Left ventricle myocardium inferior (tissue), 1 donor: ENCODE measurements around the gene ADAM12. TPM values are rescaled to one million over a fixed set of nuclear protein-coding genes. Genes with fewer than 3 reads are reported as not detected.

Source experiments
- DNase-seq: peaks from one replicate; pipeline ENCODE4 v3.0.0-alpha.2; 2020
- H3K27ac ChIP-seq: fragments of 200-600 bp; replicated peaks from 2 replicates; pipeline ENCODE4 v1.8.0; 2021
- H3K27me3 ChIP-seq: fragments of 200-600 bp; 2 replicates; pipeline ENCODE4 v1.8.0; 2021; ENCODE audit warnings: low read depth
- H3K36me3 ChIP-seq: fragments of 200-600 bp; 2 replicates; pipeline ENCODE4 v1.8.0; 2021
- H3K4me1 ChIP-seq: fragments of 200-600 bp; 2 replicates; pipeline ENCODE4 v1.8.0; 2021
- H3K4me3 ChIP-seq: fragments of 200-600 bp; 2 replicates; pipeline ENCODE4 v1.8.0; 2021; ENCODE audit warnings: mild to moderate bottlenecking, moderate library complexity
- H3K9me3 ChIP-seq: fragments of 200-600 bp; replicated peaks from 2 replicates; pipeline ENCODE4 v1.8.0; 2021
- intact Hi-C: fragments of 100-400 bp; cut with micrococcal nuclease; formaldehyde crosslinking; loops from one replicate; pipeline ENCODE4 v1.11.0; 2022
- total RNA-seq: library from RNA; stranded (reverse); fragmentation: NEBNext Ultra II Directional; extraction: Animal tissue kit (Norgen Biotek cat#: 25700); gene quantifications from one replicate; pipeline ENCODE4 v1.2.1, GENCODE V29; 2021
- TF ChIP-seq, protein P1 (sequence below): fragments of 200-600 bp; IDR thresholded peaks from 2 replicates; pipeline ENCODE4 v1.8.0; 2021; ENCODE audit warnings: antibody characterized with exemption, mild to moderate bottlenecking, borderline replicate concordance
- donor health status: DM: no; HTN: yes; CAD: no; lungs with severe emphysema.

The ADAM12 gene
- total RNA-seq, 1 donor from 2014 or later, result 0.27 TPM

DNA sequence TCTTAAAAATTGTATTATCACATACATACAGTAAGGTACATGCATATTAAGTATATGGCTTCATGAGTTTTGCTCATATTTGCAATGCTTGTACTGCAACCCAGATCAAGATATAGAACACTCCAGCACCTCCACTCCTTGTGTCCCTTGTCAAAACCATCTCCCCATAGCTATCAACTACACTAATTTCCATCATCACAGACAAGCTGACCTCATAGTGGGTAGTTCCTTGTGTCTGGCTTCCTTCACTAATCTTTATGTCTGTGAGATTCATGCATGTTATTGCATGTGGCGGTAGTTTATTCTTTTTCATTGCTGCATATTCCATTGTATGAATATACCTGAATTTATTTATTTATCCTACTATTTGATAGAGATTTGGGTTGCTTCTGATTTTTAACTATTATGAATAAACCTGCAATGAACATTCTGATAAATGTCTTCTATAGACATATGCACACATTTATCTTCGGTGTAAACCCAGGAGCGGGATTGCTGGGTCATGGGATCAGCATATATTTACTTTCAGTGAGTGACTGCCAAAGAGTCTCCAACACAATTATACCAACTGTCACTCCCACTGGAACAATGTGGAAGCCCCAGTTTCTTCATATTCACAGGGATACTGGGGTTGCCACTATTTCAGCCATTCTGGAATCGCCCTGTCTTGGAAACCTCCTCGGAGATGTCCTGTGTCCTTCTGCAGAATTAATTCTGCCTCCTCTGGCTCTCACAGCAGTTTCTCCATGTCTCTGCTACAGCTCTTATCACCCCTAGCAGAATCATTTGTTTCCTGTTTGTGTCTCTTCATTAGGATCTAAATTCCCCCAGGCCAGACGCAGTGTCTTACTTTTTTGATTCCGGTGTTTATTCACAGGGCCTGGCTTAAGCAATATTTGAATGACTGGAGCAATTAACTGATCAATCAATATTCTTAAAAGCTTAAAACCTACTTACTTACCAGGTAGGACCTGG lies 14.7 kb upstream of the ADAM12 start:
- Histone ChIP-seq H3K36me3 (no peaks in the 10 kb centered on the region), H3K9me3 (no peaks in the 10 kb centered on the region), H3K4me1 (no peaks in the 10 kb centered on the region), H3K27ac (no peak overlapping the region), H3K27me3 (peaks cover 71% of the 10 kb centered on the region), H3K4me3 (no peak overlapping the region)
- TF ChIP-seq, protein P1, sequence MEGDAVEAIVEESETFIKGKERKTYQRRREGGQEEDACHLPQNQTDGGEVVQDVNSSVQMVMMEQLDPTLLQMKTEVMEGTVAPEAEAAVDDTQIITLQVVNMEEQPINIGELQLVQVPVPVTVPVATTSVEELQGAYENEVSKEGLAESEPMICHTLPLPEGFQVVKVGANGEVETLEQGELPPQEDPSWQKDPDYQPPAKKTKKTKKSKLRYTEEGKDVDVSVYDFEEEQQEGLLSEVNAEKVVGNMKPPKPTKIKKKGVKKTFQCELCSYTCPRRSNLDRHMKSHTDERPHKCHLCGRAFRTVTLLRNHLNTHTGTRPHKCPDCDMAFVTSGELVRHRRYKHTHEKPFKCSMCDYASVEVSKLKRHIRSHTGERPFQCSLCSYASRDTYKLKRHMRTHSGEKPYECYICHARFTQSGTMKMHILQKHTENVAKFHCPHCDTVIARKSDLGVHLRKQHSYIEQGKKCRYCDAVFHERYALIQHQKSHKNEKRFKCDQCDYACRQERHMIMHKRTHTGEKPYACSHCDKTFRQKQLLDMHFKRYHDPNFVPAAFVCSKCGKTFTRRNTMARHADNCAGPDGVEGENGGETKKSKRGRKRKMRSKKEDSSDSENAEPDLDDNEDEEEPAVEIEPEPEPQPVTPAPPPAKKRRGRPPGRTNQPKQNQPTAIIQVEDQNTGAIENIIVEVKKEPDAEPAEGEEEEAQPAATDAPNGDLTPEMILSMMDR, result no peak
- intact Hi-C loops, result no loop called here
- DNase-seq, result no peak

DNA sequence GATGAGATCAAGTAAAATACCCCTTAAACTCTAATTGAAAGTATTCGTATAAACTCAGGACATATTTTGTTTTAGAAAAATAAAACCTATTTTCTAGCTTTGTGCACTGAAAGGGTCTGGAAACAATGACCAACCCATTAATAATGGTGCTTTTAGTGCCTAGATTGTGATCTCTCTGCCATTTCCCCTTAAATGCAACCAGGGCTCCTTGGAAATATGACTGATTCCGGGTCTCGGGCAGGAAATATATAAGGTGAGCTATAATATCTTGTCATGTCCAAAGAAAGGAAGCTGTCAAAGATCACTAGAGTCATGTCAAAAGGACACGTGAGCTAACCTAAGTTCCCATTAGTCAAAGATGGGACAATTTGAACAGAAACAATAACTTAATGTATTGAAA lies 12.4 kb upstream of the ADAM12 start:
- Histone ChIP-seq H3K4me3 (no peak overlapping the region), H3K27ac (no peak overlapping the region), H3K4me1 (no peaks in the 10 kb centered on the region), H3K9me3 (no peaks in the 10 kb centered on the region), H3K36me3 (no peaks in the 10 kb centered on the region), H3K27me3 (peaks cover 71% of the 10 kb centered on the region)
- intact Hi-C loops, result no loop called here
- TF ChIP-seq, protein P1, result no peak
- no peak for DNase-seq

DNA sequence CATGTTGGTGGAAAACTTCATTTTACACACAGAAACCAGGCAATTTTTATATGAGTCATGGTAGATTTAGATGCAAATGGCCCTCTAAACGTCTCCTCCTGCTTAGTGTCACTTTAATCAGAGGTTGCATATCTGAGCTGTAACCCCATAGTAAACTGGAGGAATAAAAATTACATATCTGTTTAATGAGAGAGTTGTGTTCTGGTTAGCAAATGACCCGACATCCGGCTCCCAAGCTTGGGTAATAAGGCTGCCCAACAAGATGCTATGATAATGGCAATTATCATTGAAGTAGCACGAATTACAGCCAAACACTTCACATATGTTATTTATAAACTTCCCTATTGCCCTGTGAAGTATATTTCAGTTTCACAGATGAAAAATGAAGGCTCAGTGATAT lies 10.6 kb upstream of the ADAM12 start:
- intact Hi-C loops, result no loop called here
- H3K4me3 ChIP-seq, result no peak overlapping the region
- DNase-seq, result no peak
- TF ChIP-seq, protein P1, result no peak
- no peaks in the 10 kb centered on the region for H3K9me3 ChIP-seq
- no peaks in the 10 kb centered on the region for H3K36me3 ChIP-seq
- H3K27ac ChIP-seq, result no peak overlapping the region
- no peaks in the 10 kb centered on the region for H3K4me1 ChIP-seq
- H3K27me3 ChIP-seq, result peaks cover 66% of the 10 kb centered on the region

DNA sequence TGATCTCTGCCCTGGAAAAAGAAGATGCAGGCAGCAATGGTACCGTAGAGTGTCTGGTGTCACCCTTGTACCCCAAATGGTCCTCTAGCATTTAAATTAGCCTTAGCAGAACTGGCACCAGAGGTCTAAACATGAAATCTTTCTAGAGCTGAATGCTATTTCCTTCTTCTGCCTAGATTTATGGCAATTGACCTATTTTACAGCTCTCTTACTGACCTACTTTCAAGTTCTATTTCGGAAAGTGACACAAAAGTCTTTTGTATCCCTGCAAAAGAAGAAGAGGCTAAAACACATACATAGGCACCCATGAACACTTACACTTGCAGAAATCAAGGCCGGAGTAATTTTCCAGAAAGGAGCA lies 10.1 kb upstream of the ADAM12 start:
- no peaks in the 10 kb centered on the region for H3K4me1 ChIP-seq
- peaks cover 4% of the 10 kb centered on the region for H3K9me3 ChIP-seq
- H3K27ac ChIP-seq, result no peak overlapping the region
- DNase-seq, result no peak
- intact Hi-C loops, result no loop called here
- peaks cover 63% of the 10 kb centered on the region for H3K27me3 ChIP-seq
- TF ChIP-seq, protein P1, result no peak
- H3K36me3 ChIP-seq, result no peaks in the 10 kb centered on the region
- no peak overlapping the region for H3K4me3 ChIP-seq

DNA sequence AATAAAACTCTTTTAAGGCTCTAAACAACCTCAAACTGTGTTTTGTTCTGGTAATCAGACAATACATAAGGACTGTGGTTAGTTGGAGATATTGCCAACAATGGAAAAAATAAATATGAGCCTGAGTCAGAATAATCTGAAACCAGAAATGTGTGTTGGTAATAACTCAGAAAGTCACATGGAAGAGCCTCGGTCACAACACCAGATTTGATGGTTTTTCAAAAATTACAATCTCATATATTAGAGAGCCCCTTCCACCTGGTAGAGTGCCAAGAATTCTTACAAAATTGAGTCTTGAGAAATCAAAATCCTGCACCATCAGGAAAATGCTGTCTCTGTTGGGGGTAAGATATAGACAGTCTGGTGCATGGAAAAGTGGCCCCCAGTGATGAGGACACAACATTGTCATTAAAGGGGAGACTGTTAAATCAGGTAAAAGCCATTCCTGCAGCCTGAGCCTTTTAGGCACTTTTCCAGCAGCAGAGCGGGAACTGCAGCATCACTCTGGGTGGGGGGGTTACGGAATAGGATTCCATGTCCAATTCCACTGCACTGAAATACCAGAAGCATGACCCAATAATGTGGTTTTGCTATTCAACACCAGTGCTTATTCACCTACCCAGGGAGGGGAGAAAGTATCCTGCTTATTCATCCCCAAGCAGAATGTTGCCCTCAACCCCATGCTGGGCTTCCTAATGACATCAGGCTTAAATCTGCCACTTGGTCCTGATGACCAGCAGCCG lies 9.5 kb upstream of the ADAM12 start:
- no peaks in the 10 kb centered on the region for H3K36me3 ChIP-seq
- intact Hi-C loops, result no loop called here
- no peak for DNase-seq
- no peak overlapping the region for H3K27ac ChIP-seq
- no peak overlapping the region for H3K4me3 ChIP-seq
- peaks cover 7% of the 10 kb centered on the region for H3K9me3 ChIP-seq
- TF ChIP-seq, protein P1, result no peak
- H3K27me3 ChIP-seq, result peaks cover 57% of the 10 kb centered on the region
- H3K4me1 ChIP-seq, result no peaks in the 10 kb centered on the region
